Stimulated activated CD4-positive, alpha-beta T cell treated with anti-CD3 and anti-CD28 coated beads, Interleukin-4, amount 100 ng/mL, for 48 hours (primary cell): Measurements from ENCODE around the gene PARM1.
"Not testable (repeated sequence)": the region's sequence is repeated elsewhere in the genome, so short reads cannot be mapped to it uniquely, and the experiment has no call there.

ENCODE experiments used
- DNase-seq, 2 donors: peaks; one replicate each; pipeline ENCODE4 v3.0.0-alpha.2; 2020; ENCODE audit warnings: low read depth in 2 of 2

The PARM1 gene

GRCh38 chr4:74983253-74983635 lies 50.3 kb downstream of the PARM1 start:
- no peak for DNase-seq

- DNase-seq = no peak
Measured at GRCh38 chr4:74990276-74990875, 57.5 kb downstream of the PARM1 start.

GRCh38 chr4:74994436-74994835 lies 61.5 kb downstream of the PARM1 start:
- not testable (repeated sequence) for DNase-seq

DNA sequence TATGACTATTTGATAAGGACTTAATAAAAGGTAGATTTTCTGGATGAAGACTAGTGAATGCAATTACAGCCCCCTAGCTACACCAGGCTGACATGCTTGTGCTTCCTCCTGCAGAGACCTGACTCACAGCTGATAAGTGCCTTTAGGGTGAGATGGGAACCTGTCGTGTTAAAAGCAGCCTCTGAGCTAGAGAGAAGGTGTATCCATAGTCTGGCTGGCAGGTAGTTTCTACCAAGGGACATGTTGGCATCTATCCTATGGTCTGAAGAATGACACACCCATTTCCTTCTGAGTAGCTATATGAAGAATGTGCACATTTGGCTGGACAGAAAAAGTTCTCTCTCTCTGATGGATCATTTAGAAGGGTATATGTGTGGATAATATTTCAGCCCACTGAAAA lies 64.1 kb downstream of the PARM1 start:
- DNase-seq = no peak

DNA sequence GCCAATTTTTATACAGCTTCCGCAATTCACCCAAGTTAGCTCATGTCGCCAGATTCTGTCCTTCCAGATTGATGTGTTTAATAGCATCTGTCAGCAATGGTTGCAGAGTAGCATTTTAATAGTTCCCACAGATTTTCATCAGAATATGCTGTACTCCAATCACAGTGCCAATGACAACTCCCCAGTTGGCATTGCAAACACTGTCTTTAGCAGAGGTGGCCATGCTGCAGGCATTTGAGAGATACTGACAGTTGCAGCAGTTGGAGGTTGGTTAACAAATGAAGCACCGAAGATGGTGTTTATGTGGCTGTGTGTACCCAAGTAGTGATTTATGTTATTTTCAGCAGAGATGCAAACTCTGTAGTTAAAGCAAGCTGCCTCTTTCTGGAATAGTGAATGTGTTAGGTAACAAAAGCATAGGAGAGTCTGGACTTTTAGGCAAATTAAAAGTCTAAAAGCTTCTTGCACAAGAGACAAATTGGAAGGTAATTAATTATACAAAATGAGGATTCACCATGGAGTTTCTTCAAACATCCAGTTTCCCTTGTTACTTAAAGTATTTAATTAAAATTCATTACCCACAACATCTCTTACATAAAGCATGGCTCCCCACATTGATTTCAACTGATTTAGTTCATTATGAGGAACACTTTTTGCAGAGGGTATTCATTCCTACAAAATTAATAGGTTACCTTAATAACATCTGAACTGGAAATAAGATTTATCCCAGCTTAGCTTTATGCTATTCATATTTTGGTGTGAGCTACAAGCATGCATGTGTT lies 65.2 kb downstream of the PARM1 start:
- no peak for DNase-seq

- no peak for DNase-seq
Measured at GRCh38 chr4:74999714-75000309, 66.9 kb downstream of the PARM1 start.

- no peak for DNase-seq
Measured at GRCh38 chr4:75001871-75002270, 69.0 kb downstream of the PARM1 start.

DNA sequence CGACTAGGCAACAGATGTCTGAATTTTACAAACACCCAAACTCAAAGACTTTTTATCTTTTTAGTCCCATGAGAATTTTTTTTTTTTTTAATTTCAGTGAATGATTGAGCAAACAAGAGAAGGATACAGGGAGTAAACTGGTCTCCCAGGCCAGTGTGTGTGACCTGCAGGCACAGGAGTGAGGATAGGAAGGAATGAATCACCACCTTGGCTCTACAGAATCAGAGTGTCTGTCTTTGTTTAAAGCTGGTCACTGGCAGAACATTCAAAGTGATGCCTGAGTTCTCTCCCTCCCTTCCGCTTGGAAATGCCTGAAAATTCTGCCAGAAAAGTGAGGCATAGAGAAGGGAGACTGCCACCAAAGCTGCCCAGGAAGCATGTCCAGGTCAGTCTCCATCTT lies 69.5 kb downstream of the PARM1 start:
- no peak for DNase-seq

DNA sequence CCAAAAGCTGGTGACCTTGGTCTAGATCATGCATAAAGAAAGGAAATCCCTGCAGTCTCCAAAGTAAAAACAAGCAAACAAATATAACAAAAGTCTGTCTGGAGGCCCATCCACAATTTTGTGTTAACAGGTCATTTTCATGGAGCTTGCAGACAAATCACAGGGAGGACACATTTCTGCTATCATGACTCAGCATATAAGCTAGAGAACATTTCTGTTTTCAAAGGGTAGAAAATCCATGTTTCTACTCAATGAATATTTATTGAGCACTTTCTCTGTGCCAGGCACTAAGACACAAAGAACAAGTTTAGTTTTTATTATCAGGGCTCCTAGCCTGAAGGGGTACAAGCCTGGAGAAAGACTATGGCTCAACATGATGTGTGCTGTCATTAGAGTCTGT lies 71.1 kb downstream of the PARM1 start:
- DNase-seq = no peak

- no peak for DNase-seq
Measured at GRCh38 chr4:75004755-75005668, 72.1 kb downstream of the PARM1 start.

GRCh38 chr4:75005727-75006126 lies 72.8 kb downstream of the PARM1 start:
- no peak for DNase-seq

- DNase-seq = no peak
Measured at GRCh38 chr4:75007891-75008290, 75.0 kb downstream of the PARM1 start.

DNA sequence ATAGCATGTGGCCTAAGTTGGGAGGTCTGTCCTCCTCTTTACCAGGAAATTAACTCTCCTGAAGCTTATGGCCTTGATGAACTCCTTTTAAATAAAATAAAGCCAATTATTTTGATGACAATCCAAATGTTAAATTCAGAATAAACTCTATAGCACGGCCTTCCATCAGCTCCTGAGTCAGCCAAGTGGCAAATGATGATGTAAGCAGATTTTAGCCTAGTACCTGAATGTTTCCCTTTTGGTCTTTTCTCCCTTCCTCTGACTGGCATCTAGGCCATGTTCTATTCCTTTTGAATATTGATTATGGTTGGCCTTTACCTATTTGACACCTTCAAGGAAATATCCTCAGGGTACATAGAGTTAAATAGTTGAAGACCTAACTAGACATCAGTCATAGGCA lies 76.2 kb downstream of the PARM1 start:
- no peak for DNase-seq

DNA sequence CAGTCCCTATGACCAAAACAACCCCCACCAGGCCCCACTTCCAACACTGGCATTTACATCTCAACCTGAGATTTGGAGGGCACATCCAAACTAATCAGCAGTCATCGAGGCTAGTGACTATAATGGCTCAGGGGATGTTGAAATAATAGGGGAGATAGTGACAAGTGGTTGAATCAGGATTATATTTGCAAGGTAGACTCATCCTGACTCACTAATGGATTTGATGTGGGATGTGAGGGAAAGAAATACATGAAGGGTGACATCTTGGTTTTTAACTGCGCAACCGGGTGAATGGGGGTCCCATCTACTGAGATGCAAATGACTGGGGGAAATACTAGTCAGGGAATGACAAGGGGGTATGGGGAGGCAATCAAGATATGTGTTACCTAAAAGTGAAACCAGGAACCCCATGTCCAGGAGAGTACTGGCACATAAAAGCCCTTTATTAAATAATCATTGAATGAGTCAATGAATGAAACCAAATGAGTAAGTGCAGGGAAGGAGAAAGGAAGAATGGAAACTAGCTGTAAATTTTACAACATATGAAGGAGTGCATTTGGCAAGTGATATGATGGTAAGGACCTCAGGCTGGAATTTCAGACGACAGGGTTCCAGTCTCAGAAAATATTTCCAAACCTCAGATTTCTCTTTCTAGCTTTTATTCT lies 78.3 kb downstream of the PARM1 start:
- DNase-seq = no peak

DNA sequence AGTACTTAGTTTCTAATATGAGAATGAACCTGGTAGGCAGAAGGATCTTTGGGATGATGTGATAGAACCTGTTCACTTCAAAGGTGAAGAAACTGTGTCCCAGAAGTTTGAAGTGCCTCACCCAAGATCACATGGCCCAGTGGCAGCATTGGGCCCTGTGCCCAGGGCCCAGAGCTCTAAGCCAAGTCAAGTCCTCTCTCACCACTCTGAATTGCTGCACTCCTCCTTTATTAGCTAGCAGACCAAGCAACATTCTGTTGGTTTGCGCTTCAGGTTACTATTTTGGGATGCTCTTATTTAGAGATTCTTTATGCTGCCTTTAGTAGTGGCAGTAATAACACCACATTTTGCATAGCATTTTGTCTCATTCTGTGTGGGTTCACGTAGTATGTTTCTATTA lies 82.7 kb downstream of the PARM1 start:
- no peak for DNase-seq

- no peak for DNase-seq
Measured at GRCh38 chr4:75016472-75016871, 83.6 kb downstream of the PARM1 start.

DNA sequence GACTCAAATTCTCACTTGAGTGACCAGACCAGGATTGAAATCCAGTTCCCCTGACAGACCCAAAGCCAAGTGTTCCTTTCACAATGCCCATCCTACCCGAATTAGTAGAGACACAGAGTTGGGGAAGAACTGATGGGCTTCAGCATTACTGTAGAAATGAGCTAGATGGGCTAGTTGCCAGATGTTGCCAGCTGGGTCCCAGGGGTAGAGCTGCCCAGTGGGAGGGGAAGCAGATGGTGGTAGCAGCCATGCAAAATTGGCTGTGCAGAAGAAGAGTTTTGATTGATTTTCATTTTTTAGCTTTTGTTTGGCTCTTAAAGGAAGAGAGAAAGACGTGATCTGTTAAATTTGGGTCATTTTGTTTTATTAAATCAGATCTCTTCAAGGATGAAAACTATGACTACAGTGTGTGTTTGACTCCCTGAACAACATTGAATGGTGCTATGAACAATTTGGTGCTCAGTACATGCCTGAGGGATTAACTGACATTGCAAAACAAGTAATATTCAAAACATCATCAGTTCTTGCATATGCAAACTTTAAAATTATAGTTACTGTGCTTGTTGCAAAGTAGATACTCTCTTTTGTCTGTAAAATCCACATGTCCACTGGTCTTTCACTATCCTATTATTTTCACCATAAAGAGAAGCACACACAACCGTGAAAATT lies 86.0 kb downstream of the PARM1 start:
- no peak for DNase-seq

DNA sequence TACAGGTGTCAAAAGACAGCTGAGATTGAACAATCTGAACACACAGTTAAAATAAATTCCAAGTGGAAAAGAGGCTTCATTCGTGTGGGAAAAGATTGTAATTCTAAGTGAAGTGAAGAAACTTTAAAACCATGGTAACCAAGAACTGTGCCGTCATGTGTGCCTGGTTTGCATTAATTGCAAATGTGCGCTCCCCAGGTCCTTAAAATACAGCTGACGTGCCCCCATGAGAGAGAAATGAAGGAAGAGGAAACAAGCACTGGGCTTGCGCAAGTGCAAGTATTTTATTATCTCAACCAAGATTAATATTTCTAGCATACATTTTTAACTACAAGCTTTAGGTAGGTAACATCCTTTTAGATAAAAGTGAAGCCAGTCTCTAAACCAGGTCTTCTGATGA lies 92.5 kb downstream of the PARM1 start:
- DNase-seq = no peak

DNA sequence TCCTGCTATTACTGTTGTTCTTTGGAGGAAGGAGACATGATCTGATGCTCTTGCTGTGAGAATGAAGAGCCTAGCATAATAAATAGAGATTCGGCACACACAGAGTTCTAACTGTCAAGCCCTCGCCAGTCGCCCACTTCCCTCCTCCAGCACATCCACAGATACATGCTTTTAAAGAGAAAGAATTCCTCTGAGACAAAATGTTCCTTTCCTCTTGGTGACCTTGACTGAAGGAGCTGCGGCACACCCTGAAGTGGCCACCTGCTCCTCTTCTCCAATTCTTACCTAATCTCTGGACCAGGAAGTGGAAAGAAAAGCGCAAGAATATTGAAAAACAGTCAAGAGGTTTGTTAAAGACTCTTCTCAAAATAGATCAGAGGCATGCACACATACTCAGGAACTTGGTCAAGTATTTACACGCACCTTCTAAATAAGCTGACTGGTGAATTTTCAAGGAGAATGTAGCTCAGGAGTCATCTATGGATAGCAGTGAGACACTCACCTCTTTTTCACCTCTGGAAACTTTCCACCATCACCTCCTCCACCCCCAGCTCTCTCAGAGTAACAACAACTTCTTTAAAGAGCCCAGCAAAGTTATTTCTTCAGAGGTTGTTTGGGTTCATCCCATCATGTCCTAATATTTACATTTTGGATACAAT lies 95.4 kb downstream of the PARM1 start:
- no peak for DNase-seq

- no peak for DNase-seq
Measured at GRCh38 chr4:75030028-75030427, 97.1 kb downstream of the PARM1 start.
